GM18858 (cell line): ENCODE measurements around the gene HIVEP2.

Source experiments
- ATAC-seq: cut with Tn5 transposase; IDR thresholded peaks from one replicate; pipeline ENCODE4 v1.9.1; 2021; ENCODE audit not compliant: unreplicated experiment

The HIVEP2 gene

GRCh38 chr6:142744836-142745235, 200.1 kb downstream of the HIVEP2 start:
- ATAC-seq, result no peak

DNA sequence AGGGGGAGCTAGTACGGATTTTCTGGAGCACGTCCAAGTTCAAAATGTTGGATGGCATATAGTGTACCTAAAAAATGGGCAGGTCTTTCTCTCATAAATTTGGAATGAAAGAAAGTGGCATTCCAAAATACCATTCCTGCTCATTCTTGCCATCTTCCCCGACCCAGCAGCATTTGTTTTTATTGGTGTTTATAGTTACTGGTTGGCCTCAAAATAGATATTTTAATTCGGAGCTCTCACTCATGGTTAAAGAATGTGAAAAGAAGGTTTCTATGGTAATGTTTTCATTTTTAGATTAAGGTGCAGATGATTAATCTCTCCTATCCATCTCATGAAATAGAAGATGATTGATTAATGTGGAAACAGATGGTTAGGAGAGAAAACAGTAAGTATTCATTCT, 204.5 kb downstream of the HIVEP2 start:
- ATAC-seq, result no peak

- no peak for ATAC-seq
These were observed 206.2 kb downstream of the HIVEP2 start for GRCh38 chr6:142738731-142739130.

DNA sequence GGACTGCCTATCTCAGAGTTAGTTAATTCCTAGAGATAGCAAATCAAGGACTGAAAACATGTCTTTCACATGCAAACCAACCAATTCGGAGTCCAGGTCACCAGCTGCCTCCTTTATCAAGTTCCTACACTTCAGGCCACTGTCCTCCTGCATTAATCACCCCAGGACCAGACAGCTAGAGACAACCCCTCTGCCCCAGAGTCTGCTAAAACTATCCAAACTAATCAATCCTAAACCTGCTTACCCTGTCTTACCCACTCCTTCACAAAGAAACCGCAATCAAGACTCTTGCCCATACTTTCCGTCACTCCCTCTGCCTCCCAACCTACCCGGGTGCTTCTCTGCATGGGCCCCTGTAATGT, 207.0 kb downstream of the HIVEP2 start:
- no peak for ATAC-seq

- ATAC-seq, result no peak
These were observed 207.5 kb downstream of the HIVEP2 start for GRCh38 chr6:142737368-142738034.

DNA sequence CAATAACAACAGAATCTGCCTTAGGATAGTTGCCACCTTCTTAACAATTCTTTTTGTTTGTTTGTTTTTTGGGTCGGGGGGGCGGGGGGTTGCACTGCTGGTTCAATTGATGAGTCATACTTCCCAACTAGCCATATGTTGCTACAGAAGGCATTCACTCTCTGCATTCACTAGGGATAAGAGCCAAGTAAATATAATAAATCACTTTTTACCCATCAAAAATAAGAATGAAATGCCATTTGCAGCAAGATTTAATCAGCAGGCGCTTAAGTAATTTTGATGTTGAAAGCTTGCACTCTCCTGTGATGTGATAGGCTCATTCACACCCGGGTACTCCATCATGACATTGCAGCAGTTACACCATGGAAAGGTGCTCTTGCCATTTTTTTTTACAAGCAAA, 209.8 kb downstream of the HIVEP2 start:
- ATAC-seq, result no peak

DNA sequence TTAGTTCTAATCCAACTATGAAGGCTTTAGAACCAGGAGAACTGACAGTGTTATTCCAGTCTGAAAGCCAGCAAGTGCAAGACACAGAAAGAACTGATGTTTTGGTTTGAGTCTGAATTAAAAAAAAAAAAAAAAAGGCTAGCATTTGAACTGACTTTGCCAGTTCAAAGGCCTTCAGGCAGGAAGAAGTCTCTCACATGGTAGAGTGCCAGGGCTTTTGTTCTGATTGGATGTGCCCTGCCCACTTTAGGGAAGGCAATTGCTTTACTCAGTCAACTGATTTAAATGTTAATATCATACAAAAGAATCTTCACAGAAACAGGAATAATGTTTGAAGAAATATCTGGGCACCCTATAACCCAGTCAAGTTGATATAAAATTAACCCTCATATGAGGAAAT, 212.2 kb downstream of the HIVEP2 start:
- no peak for ATAC-seq

- no peak for ATAC-seq
These were observed 213.4 kb downstream of the HIVEP2 start for GRCh38 chr6:142731611-142732010.

DNA sequence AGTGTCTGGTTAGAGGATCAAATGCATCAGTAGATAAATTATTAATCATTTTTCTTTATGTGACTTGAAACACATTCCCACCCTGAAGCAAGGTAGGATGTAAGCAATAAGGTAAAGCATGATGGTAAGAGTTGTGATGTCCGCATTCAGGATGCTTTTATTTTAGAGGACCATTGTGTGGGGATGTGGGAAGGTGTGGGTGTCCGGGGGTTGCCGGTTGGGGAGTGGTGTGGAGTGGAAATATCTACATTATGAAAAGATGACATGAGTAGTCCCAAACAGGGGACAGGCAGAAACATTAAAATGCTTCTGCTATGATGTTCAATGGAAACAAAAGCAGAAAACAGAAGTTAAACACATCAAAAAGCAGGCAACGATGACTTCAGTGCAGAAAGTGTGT, 215.4 kb downstream of the HIVEP2 start:
- no peak for ATAC-seq

DNA sequence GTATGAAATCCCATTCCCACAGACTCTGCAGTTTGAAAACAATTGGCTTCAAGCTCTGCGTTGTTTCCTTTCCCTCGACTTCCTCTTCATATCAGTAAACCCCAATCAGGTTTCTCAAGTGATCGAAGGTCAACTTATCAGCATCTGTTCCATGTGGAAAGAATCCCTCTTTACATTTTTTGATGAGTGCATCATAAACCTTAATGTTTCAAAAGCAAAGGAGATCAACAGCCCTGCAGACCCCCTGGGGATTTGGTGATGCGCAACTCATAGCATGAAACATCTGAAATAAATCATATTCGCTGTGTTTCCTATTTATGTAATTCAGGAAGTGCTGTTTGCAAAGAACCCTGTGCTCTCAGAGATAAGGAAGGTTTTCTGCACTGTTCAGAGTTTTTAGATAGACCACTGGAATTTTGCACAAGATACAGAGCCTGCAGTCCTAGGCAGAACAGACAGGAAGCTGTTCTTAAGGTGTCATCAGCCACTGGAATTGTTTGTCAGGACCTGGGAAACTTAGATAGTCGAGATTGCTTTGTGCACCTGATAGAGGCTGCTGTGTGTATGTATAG, 216.0 kb downstream of the HIVEP2 start:
- no peak for ATAC-seq

- no peak for ATAC-seq
These were observed 216.6 kb downstream of the HIVEP2 start for GRCh38 chr6:142728364-142728763.

DNA sequence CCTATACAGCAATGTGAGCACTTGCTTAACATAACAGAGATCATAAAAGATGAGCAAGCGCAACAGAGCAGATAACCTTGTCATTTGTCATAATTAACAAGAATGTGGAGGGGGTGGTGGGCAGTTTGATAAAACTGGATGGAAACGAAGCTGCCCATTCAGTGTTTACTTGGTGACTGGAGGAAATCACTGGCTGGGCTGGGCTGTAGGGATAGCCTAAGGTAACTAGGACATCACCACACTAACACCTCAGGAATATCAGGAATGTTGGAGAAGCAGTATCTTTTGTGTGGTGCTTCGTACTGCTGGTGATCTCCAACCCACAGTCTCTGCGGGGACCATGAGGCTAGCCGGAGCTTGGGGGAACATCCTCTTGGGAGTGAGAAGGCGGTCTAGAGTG, 218.4 kb downstream of the HIVEP2 start:
- ATAC-seq, result no peak

DNA sequence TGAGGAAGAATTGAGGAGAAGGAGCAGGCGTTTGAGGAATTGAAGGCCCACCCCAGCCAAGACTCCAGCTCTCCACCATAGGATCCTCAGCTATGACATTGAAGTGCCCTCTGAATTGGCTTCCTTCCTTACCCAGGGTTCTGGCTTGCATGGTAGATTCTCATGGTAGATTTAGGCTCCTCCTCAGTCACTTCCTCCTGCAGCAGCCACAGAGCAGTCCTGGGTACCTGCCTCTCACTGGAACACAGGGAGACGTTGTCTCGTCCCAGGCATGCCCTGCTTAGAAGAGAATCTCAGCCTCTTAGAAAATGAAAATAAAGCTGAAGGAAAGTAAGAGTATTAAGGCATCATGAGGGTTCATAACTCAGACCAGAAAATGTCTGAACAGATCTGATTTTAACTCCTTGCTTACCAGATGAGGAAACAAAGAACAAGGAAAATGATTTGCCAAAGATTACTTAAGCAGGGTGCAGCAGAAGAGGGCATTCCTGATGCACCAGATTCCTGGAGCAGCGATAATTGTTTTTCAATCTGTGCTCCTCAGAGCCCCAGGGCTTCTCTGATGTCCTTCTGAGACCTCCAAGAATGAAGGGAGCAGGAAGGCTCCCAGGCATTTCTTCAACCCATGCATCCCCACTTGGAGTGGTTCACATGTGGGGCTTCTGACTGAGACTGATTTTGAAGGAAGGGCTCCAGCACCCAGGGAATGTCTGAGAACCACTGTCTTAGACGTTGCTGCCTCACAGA, 219.8 kb downstream of the HIVEP2 start:
- ATAC-seq, result no peak

- no peak for ATAC-seq
These were observed 222.1 kb downstream of the HIVEP2 start for GRCh38 chr6:142722841-142723240.

GRCh38 chr6:142722012-142722411, 223.0 kb downstream of the HIVEP2 start:
- no peak for ATAC-seq

DNA sequence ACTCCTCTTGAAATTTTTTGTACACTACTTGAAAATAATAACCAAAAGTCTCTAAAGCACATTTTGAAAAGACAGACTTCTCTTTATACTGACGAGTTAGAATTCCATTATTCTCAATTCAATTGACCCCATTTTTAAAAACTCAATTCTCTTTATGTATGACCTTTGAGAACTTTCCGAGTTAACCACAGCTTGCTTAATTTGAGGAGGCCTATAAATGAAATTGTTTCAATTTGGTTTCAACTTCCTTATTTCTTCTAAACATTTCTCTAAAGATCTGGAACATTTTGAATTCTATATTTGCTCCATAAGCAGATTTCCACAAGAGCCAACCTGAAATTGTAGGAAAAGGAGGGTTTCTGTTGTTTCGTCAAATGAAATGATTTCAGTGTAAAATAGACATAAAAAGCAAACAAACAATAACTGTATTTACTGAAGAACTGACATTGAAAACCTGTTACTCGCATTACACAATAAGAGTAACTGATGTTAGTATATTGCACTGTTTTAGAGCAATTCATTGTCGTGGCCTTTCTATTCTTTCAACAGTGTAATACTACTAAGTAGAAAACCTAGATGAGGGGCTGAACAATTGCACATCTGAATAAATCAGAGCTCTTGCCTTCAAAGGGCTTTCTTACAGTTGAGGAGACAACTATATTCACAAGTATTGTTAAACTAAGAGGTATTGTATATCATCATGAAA, 223.6 kb downstream of the HIVEP2 start:
- ATAC-seq, result no peak

DNA sequence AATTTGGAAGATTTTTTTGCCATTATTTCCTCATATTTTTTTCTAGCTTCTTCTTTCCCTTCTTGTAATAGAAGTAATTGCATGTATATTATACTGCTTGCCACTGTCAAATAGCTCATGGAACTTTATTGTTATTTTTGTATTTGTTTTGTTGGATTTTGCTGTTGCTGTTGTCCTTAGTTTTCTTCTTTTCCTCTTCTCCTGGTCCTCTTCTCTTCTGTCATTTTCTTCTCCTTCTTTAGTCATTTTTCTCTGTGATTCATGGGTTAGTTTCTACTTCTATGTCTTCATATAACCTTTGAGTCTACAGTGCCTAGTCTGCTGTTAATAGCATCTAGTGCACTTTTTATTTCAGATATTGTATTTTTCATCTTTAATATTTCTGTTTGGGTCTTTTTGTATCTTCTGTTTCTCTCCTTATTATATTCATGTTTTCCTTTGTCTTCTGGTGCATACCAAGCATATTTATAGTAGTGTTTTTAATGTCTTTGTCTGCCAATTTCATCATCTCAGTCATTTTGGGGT, 226.2 kb downstream of the HIVEP2 start:
- no peak for ATAC-seq

- ATAC-seq, result no peak
These were observed 228.9 kb downstream of the HIVEP2 start for GRCh38 chr6:142716097-142716496.

GRCh38 chr6:142714951-142715785, 229.8 kb downstream of the HIVEP2 start:
- ATAC-seq, result no peak

DNA sequence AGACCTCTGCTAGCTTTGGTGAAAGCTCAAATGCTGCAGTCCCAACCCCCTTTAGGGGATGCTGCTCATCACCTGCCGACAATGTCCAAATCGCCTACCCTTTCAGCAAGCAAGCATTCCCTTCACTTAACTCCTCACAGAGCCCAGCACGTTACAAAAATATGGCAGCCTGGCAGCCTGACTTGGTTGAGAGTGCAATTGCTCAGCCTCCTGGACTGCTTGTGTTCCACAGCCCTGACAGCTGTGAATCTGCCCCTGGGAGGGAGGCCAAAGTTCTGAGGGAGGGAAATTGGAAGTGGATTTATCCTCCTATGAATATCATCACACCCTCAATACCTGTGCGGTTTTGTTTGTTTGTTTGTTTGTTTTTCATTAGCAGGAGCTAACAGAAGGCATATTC, 231.0 kb downstream of the HIVEP2 start:
- no peak for ATAC-seq

GRCh38 chr6:142712231-142712630, 232.7 kb downstream of the HIVEP2 start:
- ATAC-seq, result no peak
